HG03565 (cell line): ENCODE data around the gene DCLK2.

Experiments used
- ATAC-seq: cut with Tn5 transposase; IDR thresholded peaks from one replicate; pipeline ENCODE4 v1.9.1; 2021; ENCODE audit warnings: mild to moderate bottlenecking, moderate library complexity; ENCODE audit not compliant: unreplicated experiment

The DCLK2 gene

GRCh38 chr4:150306719-150307118, 228.5 kb downstream of the DCLK2 start:
- ATAC-seq = no peak
